WTC11 (cell line): ENCODE data around the gene SLC22A15. TPM values are rescaled to one million over a fixed set of nuclear protein-coding genes. Genes with fewer than 3 reads are reported as not detected.
A peak's percentile ranks its signal among the peaks of the same experiment; 100 is the strongest.

Experiments used
- ATAC-seq: fragments of 200-7000 bp; cut with Tn5 transposase; 2 replicates; pipeline ENCODE4 v1.10.0; 2021; ENCODE audit warnings: mild to moderate bottlenecking, moderate library complexity
- CTCF ChIA-PET: fragments of 300-600 bp; sonication (Branson Sonifier 250); formaldehyde crosslinking; loops from one replicate; lab custom pipeline; 2021; ENCODE audit warnings: antibody characterized with exemption; lab: Charles Lee
- POLR2A ChIA-PET: fragments of 350-600 bp; sonication (Branson Sonifier 250); formaldehyde crosslinking; loops from one replicate; lab custom pipeline; 2021; ENCODE audit warnings: antibody characterized with exemption; lab: Charles Lee
- DNase-seq: peaks from one replicate; pipeline ENCODE4 v3.0.0; 2021; ENCODE audit warnings: low spot score
- H3K27ac Mint-ChIP-seq: 2 replicates; pipeline ENCODE4 v1.8.0; 2021; ENCODE audit warnings: mixed read lengths
- H3K27me3 Mint-ChIP-seq: 2 replicates; pipeline ENCODE4 v1.8.0; 2021; ENCODE audit warnings: low read depth, mild to moderate bottlenecking, moderate library complexity, mixed read lengths
- H3K36me3 Mint-ChIP-seq: 2 replicates; pipeline ENCODE4 v1.8.0; 2021; ENCODE audit warnings: mixed read lengths
- H3K4me1 Mint-ChIP-seq: 2 replicates; pipeline ENCODE4 v1.8.0; 2022; ENCODE audit warnings: mixed read lengths
- H3K4me3 Mint-ChIP-seq: 2 replicates; pipeline ENCODE4 v1.8.0; 2021; ENCODE audit warnings: mild to moderate bottlenecking, moderate library complexity, mixed read lengths
- H3K9me3 Mint-ChIP-seq: 2 replicates; pipeline ENCODE4 v1.8.0; 2021; ENCODE audit warnings: mixed read lengths
- CBFB ChIP-seq: sonication (generic); formaldehyde crosslinking; IDR thresholded peaks from 2 replicates; pipeline ENCODE4 v1.8.1; 2022; ENCODE audit warnings: mild to moderate bottlenecking, low read depth, missing genetic modification reagents
- CREM ChIP-seq: sonication (generic); formaldehyde crosslinking; IDR thresholded peaks from 2 replicates; pipeline ENCODE4 v1.8.1; 2022; ENCODE audit warnings: mild to moderate bottlenecking, missing genetic modification reagents, moderate library complexity
- ELF4 ChIP-seq: sonication (generic); formaldehyde crosslinking; IDR thresholded peaks from 2 replicates; pipeline ENCODE4 v1.8.1; 2022; ENCODE audit warnings: low read depth, mild to moderate bottlenecking, moderate library complexity, missing genetic modification reagents
- GTF2I ChIP-seq: fragments of 250-450 bp; sonication (Bioruptor Pico); conservative IDR thresholded peaks from 2 replicates; pipeline ENCODE4 v1.4.0; 2021; ENCODE audit warnings: mild to moderate bottlenecking
- MXD4 ChIP-seq: fragments of 250-450 bp; sonication (Bioruptor Pico); IDR thresholded peaks from 2 replicates; pipeline ENCODE4 v1.8.0; 2021; ENCODE audit warnings: mild to moderate bottlenecking, moderate library complexity, borderline replicate concordance
- NFATC4 ChIP-seq: fragments of 250-450 bp; sonication (Bioruptor Pico); IDR thresholded peaks from 2 replicates; pipeline ENCODE4 v1.9.0; 2021; ENCODE audit warnings: mild to moderate bottlenecking
- PRRX2 ChIP-seq: fragments of 250-450 bp; sonication (Bioruptor Pico); IDR thresholded peaks from 2 replicates; pipeline ENCODE4 v1.8.0; 2021; ENCODE audit warnings: mild to moderate bottlenecking
- SMAD4 ChIP-seq: sonication (generic); formaldehyde crosslinking; IDR thresholded peaks from 2 replicates; pipeline ENCODE4 v1.8.0; 2022; ENCODE audit warnings: mild to moderate bottlenecking, missing genetic modification reagents
- SOX15 ChIP-seq: fragments of 250-450 bp; sonication (Bioruptor Pico); IDR thresholded peaks from 2 replicates; pipeline ENCODE4 v1.9.0; 2021; ENCODE audit warnings: mild to moderate bottlenecking
- TCF7 ChIP-seq: sonication (generic); formaldehyde crosslinking; IDR thresholded peaks from 2 replicates; pipeline ENCODE4 v1.8.0; 2022; ENCODE audit warnings: mild to moderate bottlenecking, low read depth, missing genetic modification reagents, moderate library complexity
- TP53 ChIP-seq: sonication (generic); formaldehyde crosslinking; IDR thresholded peaks from 2 replicates; pipeline ENCODE4 v1.8.1; 2023; ENCODE audit warnings: mild to moderate bottlenecking, missing genetic modification reagents
- ZNF232 ChIP-seq: sonication (generic); formaldehyde crosslinking; IDR thresholded peaks from 2 replicates; pipeline ENCODE4 v1.8.0; 2022; ENCODE audit warnings: mild to moderate bottlenecking, missing genetic modification reagents
- ZNF317 ChIP-seq: sonication (generic); formaldehyde crosslinking; IDR thresholded peaks from 2 replicates; pipeline ENCODE4 v1.8.1; 2023; ENCODE audit warnings: low read depth, mild to moderate bottlenecking, moderate library complexity, missing genetic modification reagents, borderline replicate concordance
- ZNF671 ChIP-seq: fragments of 250-450 bp; sonication (Bioruptor Pico); IDR thresholded peaks from 2 replicates; pipeline ENCODE4 v1.8.0; 2021; ENCODE audit warnings: mild to moderate bottlenecking
- total RNA-seq: library from RNA; stranded (reverse); gene quantifications from 3 replicates; pipeline ENCODE4 v1.2.3, GENCODE V29; 2021
- TF ChIP-seq, protein P1 (sequence below): sonication (generic); formaldehyde crosslinking; IDR thresholded peaks from 2 replicates; pipeline ENCODE4 v1.8.0; 2022; ENCODE audit warnings: mild to moderate bottlenecking, missing genetic modification reagents
- TF ChIP-seq, protein P2 (sequence below): sonication (generic); formaldehyde crosslinking; conservative IDR thresholded peaks from 2 replicates; pipeline ENCODE4 v1.8.1; 2023; ENCODE audit warnings: mild to moderate bottlenecking, low read depth, missing genetic modification reagents, moderate library complexity
- TF ChIP-seq, protein P3 (sequence below): sonication (generic); formaldehyde crosslinking; IDR thresholded peaks from 2 replicates; pipeline ENCODE4 v1.8.1; 2023; ENCODE audit warnings: mild to moderate bottlenecking, missing genetic modification reagents, borderline replicate concordance
- TF ChIP-seq, protein P4 (sequence below): fragments of 250-450 bp; sonication (Bioruptor Pico); IDR thresholded peaks from 2 replicates; pipeline ENCODE4 v2.1.2; 2022; ENCODE audit warnings: mild to moderate bottlenecking, moderate library complexity
- TF ChIP-seq, protein P5 (sequence below): fragments of 250-450 bp; sonication (Bioruptor Pico); IDR thresholded peaks from 2 replicates; pipeline ENCODE4 v1.9.0; 2021; ENCODE audit warnings: moderate library complexity, mild to moderate bottlenecking, inconsistent platforms, borderline replicate concordance
- TF ChIP-seq, protein P6 (sequence below): sonication (generic); formaldehyde crosslinking; IDR thresholded peaks from 2 replicates; pipeline ENCODE4 v1.8.0; 2022; ENCODE audit warnings: missing genetic modification reagents
- TF ChIP-seq, protein P7 (sequence below): sonication (generic); formaldehyde crosslinking; IDR thresholded peaks from 2 replicates; pipeline ENCODE4 v1.8.1; 2023; ENCODE audit warnings: mild to moderate bottlenecking, missing genetic modification reagents
- TF ChIP-seq, protein P8 (sequence below): sonication (generic); formaldehyde crosslinking; IDR thresholded peaks from 2 replicates; pipeline ENCODE4 v1.8.0; 2023; ENCODE audit warnings: missing genetic modification reagents

SLC22A15 gene
- total RNA-seq, 1 experiment from 2014 or later, result 4.5 TPM

DNA sequence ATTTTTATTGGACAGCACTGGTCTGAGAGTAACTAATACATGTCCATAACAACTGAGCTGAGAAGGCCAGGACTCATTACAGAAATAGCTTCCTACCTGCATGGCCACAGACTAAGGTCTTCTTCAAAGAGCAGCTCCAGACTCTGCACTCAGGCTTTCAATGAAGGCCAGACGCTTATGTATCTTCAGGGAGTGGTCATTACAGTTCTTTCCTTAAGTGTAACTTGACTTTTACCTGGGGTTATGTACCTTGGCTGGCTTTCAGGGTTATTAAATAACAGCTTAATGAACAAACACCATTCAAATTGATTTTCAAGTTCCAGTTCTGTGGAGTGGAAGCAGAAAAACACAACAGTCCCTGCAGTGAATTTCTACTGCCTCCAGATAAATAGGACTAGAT, 23.8 kb upstream of the SLC22A15 start (continued):
- TF ChIP-seq, protein P1, sequence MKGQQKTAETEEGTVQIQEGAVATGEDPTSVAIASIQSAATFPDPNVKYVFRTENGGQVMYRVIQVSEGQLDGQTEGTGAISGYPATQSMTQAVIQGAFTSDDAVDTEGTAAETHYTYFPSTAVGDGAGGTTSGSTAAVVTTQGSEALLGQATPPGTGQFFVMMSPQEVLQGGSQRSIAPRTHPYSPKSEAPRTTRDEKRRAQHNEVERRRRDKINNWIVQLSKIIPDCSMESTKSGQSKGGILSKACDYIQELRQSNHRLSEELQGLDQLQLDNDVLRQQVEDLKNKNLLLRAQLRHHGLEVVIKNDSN (CRISPR knock-in tag), result no peak
- TF ChIP-seq, protein P2, sequence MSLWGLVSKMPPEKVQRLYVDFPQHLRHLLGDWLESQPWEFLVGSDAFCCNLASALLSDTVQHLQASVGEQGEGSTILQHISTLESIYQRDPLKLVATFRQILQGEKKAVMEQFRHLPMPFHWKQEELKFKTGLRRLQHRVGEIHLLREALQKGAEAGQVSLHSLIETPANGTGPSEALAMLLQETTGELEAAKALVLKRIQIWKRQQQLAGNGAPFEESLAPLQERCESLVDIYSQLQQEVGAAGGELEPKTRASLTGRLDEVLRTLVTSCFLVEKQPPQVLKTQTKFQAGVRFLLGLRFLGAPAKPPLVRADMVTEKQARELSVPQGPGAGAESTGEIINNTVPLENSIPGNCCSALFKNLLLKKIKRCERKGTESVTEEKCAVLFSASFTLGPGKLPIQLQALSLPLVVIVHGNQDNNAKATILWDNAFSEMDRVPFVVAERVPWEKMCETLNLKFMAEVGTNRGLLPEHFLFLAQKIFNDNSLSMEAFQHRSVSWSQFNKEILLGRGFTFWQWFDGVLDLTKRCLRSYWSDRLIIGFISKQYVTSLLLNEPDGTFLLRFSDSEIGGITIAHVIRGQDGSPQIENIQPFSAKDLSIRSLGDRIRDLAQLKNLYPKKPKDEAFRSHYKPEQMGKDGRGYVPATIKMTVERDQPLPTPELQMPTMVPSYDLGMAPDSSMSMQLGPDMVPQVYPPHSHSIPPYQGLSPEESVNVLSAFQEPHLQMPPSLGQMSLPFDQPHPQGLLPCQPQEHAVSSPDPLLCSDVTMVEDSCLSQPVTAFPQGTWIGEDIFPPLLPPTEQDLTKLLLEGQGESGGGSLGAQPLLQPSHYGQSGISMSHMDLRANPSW, result no peak
- TF ChIP-seq ZNF232 (no peak), PRRX2 (CRISPR knock-in tag) (no peak), CREM (CRISPR knock-in tag) (no peak), TCF7 (CRISPR knock-in tag) (no peak)
- TF ChIP-seq, protein P3, sequence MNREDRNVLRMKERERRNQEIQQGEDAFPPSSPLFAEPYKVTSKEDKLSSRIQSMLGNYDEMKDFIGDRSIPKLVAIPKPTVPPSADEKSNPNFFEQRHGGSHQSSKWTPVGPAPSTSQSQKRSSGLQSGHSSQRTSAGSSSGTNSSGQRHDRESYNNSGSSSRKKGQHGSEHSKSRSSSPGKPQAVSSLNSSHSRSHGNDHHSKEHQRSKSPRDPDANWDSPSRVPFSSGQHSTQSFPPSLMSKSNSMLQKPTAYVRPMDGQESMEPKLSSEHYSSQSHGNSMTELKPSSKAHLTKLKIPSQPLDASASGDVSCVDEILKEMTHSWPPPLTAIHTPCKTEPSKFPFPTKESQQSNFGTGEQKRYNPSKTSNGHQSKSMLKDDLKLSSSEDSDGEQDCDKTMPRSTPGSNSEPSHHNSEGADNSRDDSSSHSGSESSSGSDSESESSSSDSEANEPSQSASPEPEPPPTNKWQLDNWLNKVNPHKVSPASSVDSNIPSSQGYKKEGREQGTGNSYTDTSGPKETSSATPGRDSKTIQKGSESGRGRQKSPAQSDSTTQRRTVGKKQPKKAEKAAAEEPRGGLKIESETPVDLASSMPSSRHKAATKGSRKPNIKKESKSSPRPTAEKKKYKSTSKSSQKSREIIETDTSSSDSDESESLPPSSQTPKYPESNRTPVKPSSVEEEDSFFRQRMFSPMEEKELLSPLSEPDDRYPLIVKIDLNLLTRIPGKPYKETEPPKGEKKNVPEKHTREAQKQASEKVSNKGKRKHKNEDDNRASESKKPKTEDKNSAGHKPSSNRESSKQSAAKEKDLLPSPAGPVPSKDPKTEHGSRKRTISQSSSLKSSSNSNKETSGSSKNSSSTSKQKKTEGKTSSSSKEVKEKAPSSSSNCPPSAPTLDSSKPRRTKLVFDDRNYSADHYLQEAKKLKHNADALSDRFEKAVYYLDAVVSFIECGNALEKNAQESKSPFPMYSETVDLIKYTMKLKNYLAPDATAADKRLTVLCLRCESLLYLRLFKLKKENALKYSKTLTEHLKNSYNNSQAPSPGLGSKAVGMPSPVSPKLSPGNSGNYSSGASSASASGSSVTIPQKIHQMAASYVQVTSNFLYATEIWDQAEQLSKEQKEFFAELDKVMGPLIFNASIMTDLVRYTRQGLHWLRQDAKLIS, result no peak

DNA sequence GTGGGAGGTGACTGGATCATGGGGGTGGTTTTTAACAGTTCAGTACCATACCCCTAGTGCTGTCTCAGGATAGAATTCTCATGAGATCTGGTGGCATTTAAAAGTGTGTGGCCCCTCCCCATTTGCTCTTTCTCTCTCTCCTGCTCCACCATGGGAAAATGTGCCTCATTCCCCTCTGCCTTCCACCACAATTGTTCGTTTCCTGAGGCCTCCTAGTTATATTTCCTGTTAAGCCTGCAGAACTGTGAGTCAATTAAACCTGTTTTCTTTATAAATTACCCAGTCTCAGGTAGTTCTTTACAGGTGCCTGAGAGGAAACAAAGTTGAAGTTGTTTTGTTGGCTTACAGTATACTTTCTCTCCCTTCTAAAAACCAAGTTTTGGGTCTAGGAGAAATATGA, 23.1 kb upstream of the SLC22A15 start:
- no peaks in the 10 kb centered on the region; the same call in 1 of the 2 replicates for H3K27me3 Mint-ChIP-seq
- DNase-seq, result no peak
- no peak overlapping the region for H3K4me3 Mint-ChIP-seq
- no peaks in the 10 kb centered on the region for H3K9me3 Mint-ChIP-seq
- ChIA-PET CTCF (interaction anchor here (0.9 kb wide), 1 partner anchor 8 kb away, joined by 3 read pairs; no protein-coding TSS in a partner anchor), POLR2A (no interaction called here)
- H3K36me3 Mint-ChIP-seq, result no peaks in the 10 kb centered on the region
- H3K4me1 Mint-ChIP-seq, result peaks cover 37% of the 10 kb centered on the region
- ATAC-seq, result no peak
- H3K27ac Mint-ChIP-seq, result peak overlapping the region; percentile 39
- no peak for TF ChIP-seq SMAD4 (CRISPR knock-in tag)
- TF ChIP-seq, protein P4, sequence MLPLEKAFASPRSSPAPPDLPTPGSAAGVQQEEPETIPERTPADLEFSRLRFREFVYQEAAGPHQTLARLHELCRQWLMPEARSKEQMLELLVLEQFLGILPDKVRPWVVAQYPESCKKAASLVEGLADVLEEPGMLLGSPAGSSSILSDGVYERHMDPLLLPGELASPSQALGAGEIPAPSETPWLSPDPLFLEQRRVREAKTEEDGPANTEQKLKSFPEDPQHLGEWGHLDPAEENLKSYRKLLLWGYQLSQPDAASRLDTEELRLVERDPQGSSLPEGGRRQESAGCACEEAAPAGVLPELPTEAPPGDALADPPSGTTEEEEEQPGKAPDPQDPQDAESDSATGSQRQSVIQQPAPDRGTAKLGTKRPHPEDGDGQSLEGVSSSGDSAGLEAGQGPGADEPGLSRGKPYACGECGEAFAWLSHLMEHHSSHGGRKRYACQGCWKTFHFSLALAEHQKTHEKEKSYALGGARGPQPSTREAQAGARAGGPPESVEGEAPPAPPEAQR, result no peak
- TF ChIP-seq ZNF671 (CRISPR knock-in tag), result no peak
- no peak for TF ChIP-seq NFATC4 (CRISPR knock-in tag)
- TF ChIP-seq, protein P5, sequence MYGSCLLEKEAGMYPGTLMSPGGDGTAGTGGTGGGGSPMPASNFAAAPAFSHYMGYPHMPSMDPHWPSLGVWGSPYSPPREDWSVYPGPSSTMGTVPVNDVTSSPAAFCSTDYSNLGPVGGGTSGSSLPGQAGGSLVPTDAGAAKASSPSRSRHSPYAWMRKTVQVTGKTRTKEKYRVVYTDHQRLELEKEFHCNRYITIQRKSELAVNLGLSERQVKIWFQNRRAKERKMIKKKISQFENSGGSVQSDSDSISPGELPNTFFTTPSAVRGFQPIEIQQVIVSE (CRISPR knock-in tag), result no peak
- no peak for TF ChIP-seq GTF2I (CRISPR knock-in tag)
- TF ChIP-seq, protein P6, sequence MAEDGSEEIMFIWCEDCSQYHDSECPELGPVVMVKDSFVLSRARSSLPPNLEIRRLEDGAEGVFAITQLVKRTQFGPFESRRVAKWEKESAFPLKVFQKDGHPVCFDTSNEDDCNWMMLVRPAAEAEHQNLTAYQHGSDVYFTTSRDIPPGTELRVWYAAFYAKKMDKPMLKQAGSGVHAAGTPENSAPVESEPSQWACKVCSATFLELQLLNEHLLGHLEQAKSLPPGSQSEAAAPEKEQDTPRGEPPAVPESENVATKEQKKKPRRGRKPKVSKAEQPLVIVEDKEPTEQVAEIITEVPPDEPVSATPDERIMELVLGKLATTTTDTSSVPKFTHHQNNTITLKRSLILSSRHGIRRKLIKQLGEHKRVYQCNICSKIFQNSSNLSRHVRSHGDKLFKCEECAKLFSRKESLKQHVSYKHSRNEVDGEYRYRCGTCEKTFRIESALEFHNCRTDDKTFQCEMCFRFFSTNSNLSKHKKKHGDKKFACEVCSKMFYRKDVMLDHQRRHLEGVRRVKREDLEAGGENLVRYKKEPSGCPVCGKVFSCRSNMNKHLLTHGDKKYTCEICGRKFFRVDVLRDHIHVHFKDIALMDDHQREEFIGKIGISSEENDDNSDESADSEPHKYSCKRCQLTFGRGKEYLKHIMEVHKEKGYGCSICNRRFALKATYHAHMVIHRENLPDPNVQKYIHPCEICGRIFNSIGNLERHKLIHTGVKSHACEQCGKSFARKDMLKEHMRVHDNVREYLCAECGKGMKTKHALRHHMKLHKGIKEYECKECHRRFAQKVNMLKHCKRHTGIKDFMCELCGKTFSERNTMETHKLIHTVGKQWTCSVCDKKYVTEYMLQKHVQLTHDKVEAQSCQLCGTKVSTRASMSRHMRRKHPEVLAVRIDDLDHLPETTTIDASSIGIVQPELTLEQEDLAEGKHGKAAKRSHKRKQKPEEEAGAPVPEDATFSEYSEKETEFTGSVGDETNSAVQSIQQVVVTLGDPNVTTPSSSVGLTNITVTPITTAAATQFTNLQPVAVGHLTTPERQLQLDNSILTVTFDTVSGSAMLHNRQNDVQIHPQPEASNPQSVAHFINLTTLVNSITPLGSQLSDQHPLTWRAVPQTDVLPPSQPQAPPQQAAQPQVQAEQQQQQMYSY (CRISPR knock-in tag), result no peak
- no peak for TF ChIP-seq ELF4
- TF ChIP-seq TP53 (CRISPR knock-in tag), result no peak
- no peak for TF ChIP-seq CBFB
- TF ChIP-seq, protein P7, sequence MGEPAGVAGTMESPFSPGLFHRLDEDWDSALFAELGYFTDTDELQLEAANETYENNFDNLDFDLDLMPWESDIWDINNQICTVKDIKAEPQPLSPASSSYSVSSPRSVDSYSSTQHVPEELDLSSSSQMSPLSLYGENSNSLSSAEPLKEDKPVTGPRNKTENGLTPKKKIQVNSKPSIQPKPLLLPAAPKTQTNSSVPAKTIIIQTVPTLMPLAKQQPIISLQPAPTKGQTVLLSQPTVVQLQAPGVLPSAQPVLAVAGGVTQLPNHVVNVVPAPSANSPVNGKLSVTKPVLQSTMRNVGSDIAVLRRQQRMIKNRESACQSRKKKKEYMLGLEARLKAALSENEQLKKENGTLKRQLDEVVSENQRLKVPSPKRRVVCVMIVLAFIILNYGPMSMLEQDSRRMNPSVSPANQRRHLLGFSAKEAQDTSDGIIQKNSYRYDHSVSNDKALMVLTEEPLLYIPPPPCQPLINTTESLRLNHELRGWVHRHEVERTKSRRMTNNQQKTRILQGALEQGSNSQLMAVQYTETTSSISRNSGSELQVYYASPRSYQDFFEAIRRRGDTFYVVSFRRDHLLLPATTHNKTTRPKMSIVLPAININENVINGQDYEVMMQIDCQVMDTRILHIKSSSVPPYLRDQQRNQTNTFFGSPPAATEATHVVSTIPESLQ, result no peak
- no peak for TF ChIP-seq ZNF317 (CRISPR knock-in tag)
- no peak for TF ChIP-seq SOX15 (CRISPR knock-in tag)
- TF ChIP-seq, protein P8, sequence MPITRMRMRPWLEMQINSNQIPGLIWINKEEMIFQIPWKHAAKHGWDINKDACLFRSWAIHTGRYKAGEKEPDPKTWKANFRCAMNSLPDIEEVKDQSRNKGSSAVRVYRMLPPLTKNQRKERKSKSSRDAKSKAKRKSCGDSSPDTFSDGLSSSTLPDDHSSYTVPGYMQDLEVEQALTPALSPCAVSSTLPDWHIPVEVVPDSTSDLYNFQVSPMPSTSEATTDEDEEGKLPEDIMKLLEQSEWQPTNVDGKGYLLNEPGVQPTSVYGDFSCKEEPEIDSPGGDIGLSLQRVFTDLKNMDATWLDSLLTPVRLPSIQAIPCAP (CRISPR knock-in tag), result no peak
- TF ChIP-seq MXD4, result no peak
